HG03066 (cell line): Measurements from ENCODE around the gene FAAP100.

ENCODE experiments used
- ATAC-seq: cut with Tn5 transposase; IDR thresholded peaks from one replicate; pipeline ENCODE4 v1.9.1; 2021; ENCODE audit warnings: low read depth; ENCODE audit not compliant: unreplicated experiment

Gene FAAP100

GRCh38 chr17:81527591-81528383 lies 24.4 kb downstream of the FAAP100 start, which contains the start of gene FSCN2:
Gene FSCN2 (plus strand): TSS chr17:81528377. CDS start chr17:81528532, 155 bp downstream.
- no peak for ATAC-seq

- no peak for ATAC-seq
Observed at GRCh38 chr17:81526662-81527571, 25.2 kb downstream of the FAAP100 start.

GRCh38 chr17:81524865-81525159 lies 27.3 kb downstream of the FAAP100 start:
- no peak for ATAC-seq

- ATAC-seq: no peak
Observed at GRCh38 chr17:81524039-81524864, 27.9 kb downstream of the FAAP100 start.

- ATAC-seq: no peak
Observed at GRCh38 chr17:81523402-81524038, 28.6 kb downstream of the FAAP100 start.

- ATAC-seq: no peak
Observed at GRCh38 chr17:81522491-81523401, 29.4 kb downstream of the FAAP100 start.

GRCh38 chr17:81520021-81520901 lies 31.9 kb downstream of the FAAP100 start:
- no peak for ATAC-seq

- no peak for ATAC-seq
Observed at GRCh38 chr17:81519284-81520020, 32.7 kb downstream of the FAAP100 start.

- ATAC-seq: no peak
Observed at GRCh38 chr17:81518785-81519283, 33.3 kb downstream of the FAAP100 start.

- no peak for ATAC-seq
Observed at GRCh38 chr17:81518113-81518784, 33.9 kb downstream of the FAAP100 start.

- peak; percentile 31 for ATAC-seq
Observed at GRCh38 chr17:81517339-81518112, 34.6 kb downstream of the FAAP100 start.

GRCh38 chr17:81517009-81517338 lies 35.2 kb downstream of the FAAP100 start:
- no peak for ATAC-seq

GRCh38 chr17:81516439-81516838 lies 35.7 kb downstream of the FAAP100 start:
- ATAC-seq: no peak

GRCh38 chr17:81515530-81516041 lies 36.6 kb downstream of the FAAP100 start:
- ATAC-seq: no peak

GRCh38 chr17:81514739-81515529 lies 37.2 kb downstream of the FAAP100 start:
- ATAC-seq: no peak

GRCh38 chr17:81514489-81514738 lies 37.7 kb downstream of the FAAP100 start:
- no peak for ATAC-seq
